ENCODE data around the gene OPA1.

Gene OPA1

GRCh38 chr3:193711964-193712598, 119.1 kb downstream of the OPA1 start:
- Histone ChIP-seq H3K27ac (ENCODE audit: insufficient read depth, low read length, poor library complexity, severe bottlenecking) (no peak overlapping the region), H3K4me3 (ENCODE audit: insufficient read depth, low read depth, low read length, poor library complexity, severe bottlenecking) (no peak overlapping the region), H3K27me3 (replicated peaks; ENCODE audit: control insufficient read depth, insufficient read depth, low read length, poor library complexity, severe bottlenecking) (no peaks in the 10 kb centered on the region), H3K36me3 (ENCODE audit: control insufficient read depth, insufficient read depth, low read length) (no peaks in the 10 kb centered on the region), H3K9me3 (ENCODE audit: control insufficient read depth, low read length) (peaks cover 7% of the 10 kb centered on the region), H3K4me1 (ENCODE audit: control insufficient read depth, insufficient read depth, low read length, poor library complexity, severe bottlenecking) (no peaks in the 10 kb centered on the region)
- no peak for DNase-seq

- Histone ChIP-seq H3K27ac (ENCODE audit: insufficient read depth, low read length, poor library complexity, severe bottlenecking) (no peak overlapping the region), H3K4me1 (ENCODE audit: control insufficient read depth, insufficient read depth, low read length, poor library complexity, severe bottlenecking) (no peaks in the 10 kb centered on the region), H3K9me3 (ENCODE audit: control insufficient read depth, low read length) (peaks cover 7% of the 10 kb centered on the region), H3K4me3 (ENCODE audit: insufficient read depth, low read depth, low read length, poor library complexity, severe bottlenecking) (no peak overlapping the region), H3K27me3 (replicated peaks; ENCODE audit: control insufficient read depth, insufficient read depth, low read length, poor library complexity, severe bottlenecking) (no peaks in the 10 kb centered on the region), H3K36me3 (ENCODE audit: control insufficient read depth, insufficient read depth, low read length) (no peaks in the 10 kb centered on the region)
- no peak for DNase-seq
These were observed 119.9 kb downstream of the OPA1 start for GRCh38 chr3:193712938-193713337.

- H3K36me3 ChIP-seq (ENCODE audit: control insufficient read depth, insufficient read depth, low read length): no peaks in the 10 kb centered on the region
- no peak for DNase-seq
- H3K9me3 ChIP-seq (ENCODE audit: control insufficient read depth, low read length): peaks cover 7% of the 10 kb centered on the region
- no peak overlapping the region for H3K27ac ChIP-seq (ENCODE audit: insufficient read depth, low read length, poor library complexity, severe bottlenecking)
- H3K4me1 ChIP-seq (ENCODE audit: control insufficient read depth, insufficient read depth, low read length, poor library complexity, severe bottlenecking): no peaks in the 10 kb centered on the region
- no peaks in the 10 kb centered on the region for H3K27me3 ChIP-seq (replicated peaks; ENCODE audit: control insufficient read depth, insufficient read depth, low read length, poor library complexity, severe bottlenecking)
- no peak overlapping the region for H3K4me3 ChIP-seq (ENCODE audit: insufficient read depth, low read depth, low read length, poor library complexity, severe bottlenecking)
These were observed 121.6 kb downstream of the OPA1 start for GRCh38 chr3:193714523-193715137.

GRCh38 chr3:193716150-193716549, 123.1 kb downstream of the OPA1 start:
- Histone ChIP-seq H3K4me3 (ENCODE audit: insufficient read depth, low read depth, low read length, poor library complexity, severe bottlenecking) (no peak overlapping the region), H3K9me3 (ENCODE audit: control insufficient read depth, low read length) (peaks cover 7% of the 10 kb centered on the region), H3K27me3 (replicated peaks; ENCODE audit: control insufficient read depth, insufficient read depth, low read length, poor library complexity, severe bottlenecking) (no peaks in the 10 kb centered on the region), H3K4me1 (ENCODE audit: control insufficient read depth, insufficient read depth, low read length, poor library complexity, severe bottlenecking) (no peaks in the 10 kb centered on the region), H3K36me3 (ENCODE audit: control insufficient read depth, insufficient read depth, low read length) (no peaks in the 10 kb centered on the region), H3K27ac (ENCODE audit: insufficient read depth, low read length, poor library complexity, severe bottlenecking) (no peak overlapping the region)
- DNase-seq: no peak

- no peak for DNase-seq
- no peaks in the 10 kb centered on the region for H3K36me3 ChIP-seq (ENCODE audit: control insufficient read depth, insufficient read depth, low read length)
These were observed 126.7 kb downstream of the OPA1 start for GRCh38 chr3:193719735-193720134.

GRCh38 chr3:193720169-193720568, 127.2 kb downstream of the OPA1 start:
- no peak for DNase-seq
- Histone ChIP-seq H3K4me3 (ENCODE audit: insufficient read depth, low read depth, low read length, poor library complexity, severe bottlenecking) (no peak overlapping the region), H3K27ac (ENCODE audit: insufficient read depth, low read length, poor library complexity, severe bottlenecking) (no peak overlapping the region), H3K36me3 (ENCODE audit: control insufficient read depth, insufficient read depth, low read length) (no peaks in the 10 kb centered on the region), H3K4me1 (ENCODE audit: control insufficient read depth, insufficient read depth, low read length, poor library complexity, severe bottlenecking) (no peaks in the 10 kb centered on the region), H3K9me3 (ENCODE audit: control insufficient read depth, low read length) (peaks cover 1% of the 10 kb centered on the region), H3K27me3 (replicated peaks; ENCODE audit: control insufficient read depth, insufficient read depth, low read length, poor library complexity, severe bottlenecking) (no peaks in the 10 kb centered on the region)

More at GRCh38 chr3:193719735-193720134, 126.7 kb downstream of the OPA1 start:
- H3K4me1 ChIP-seq (ENCODE audit: control insufficient read depth, insufficient read depth, low read length, poor library complexity, severe bottlenecking): no peaks in the 10 kb centered on the region
- H3K27ac ChIP-seq (ENCODE audit: insufficient read depth, low read length, poor library complexity, severe bottlenecking): no peak overlapping the region
- no peaks in the 10 kb centered on the region for H3K27me3 ChIP-seq (replicated peaks; ENCODE audit: control insufficient read depth, insufficient read depth, low read length, poor library complexity, severe bottlenecking)
- H3K4me3 ChIP-seq (ENCODE audit: insufficient read depth, low read depth, low read length, poor library complexity, severe bottlenecking): no peak overlapping the region
- peaks cover 6% of the 10 kb centered on the region for H3K9me3 ChIP-seq (ENCODE audit: control insufficient read depth, low read length)

GRCh38 chr3:193722566-193722965, 129.6 kb downstream of the OPA1 start:
- no peak for DNase-seq
- Histone ChIP-seq H3K9me3 (ENCODE audit: control insufficient read depth, low read length) (no peaks in the 10 kb centered on the region), H3K27ac (ENCODE audit: insufficient read depth, low read length, poor library complexity, severe bottlenecking) (no peak overlapping the region), H3K36me3 (ENCODE audit: control insufficient read depth, insufficient read depth, low read length) (no peaks in the 10 kb centered on the region), H3K4me3 (ENCODE audit: insufficient read depth, low read depth, low read length, poor library complexity, severe bottlenecking) (no peak overlapping the region), H3K27me3 (replicated peaks; ENCODE audit: control insufficient read depth, insufficient read depth, low read length, poor library complexity, severe bottlenecking) (no peaks in the 10 kb centered on the region), H3K4me1 (ENCODE audit: control insufficient read depth, insufficient read depth, low read length, poor library complexity, severe bottlenecking) (no peaks in the 10 kb centered on the region)

GRCh38 chr3:193727089-193727488, 134.1 kb downstream of the OPA1 start:
- no peaks in the 10 kb centered on the region for H3K9me3 ChIP-seq (ENCODE audit: control insufficient read depth, low read length)
- no peak overlapping the region for H3K27ac ChIP-seq (ENCODE audit: insufficient read depth, low read length, poor library complexity, severe bottlenecking)
- H3K36me3 ChIP-seq (ENCODE audit: control insufficient read depth, insufficient read depth, low read length): no peaks in the 10 kb centered on the region
- H3K4me3 ChIP-seq (ENCODE audit: insufficient read depth, low read depth, low read length, poor library complexity, severe bottlenecking): no peak overlapping the region
- H3K4me1 ChIP-seq (ENCODE audit: control insufficient read depth, insufficient read depth, low read length, poor library complexity, severe bottlenecking): no peaks in the 10 kb centered on the region
- no peaks in the 10 kb centered on the region for H3K27me3 ChIP-seq (replicated peaks; ENCODE audit: control insufficient read depth, insufficient read depth, low read length, poor library complexity, severe bottlenecking)
- no peak for DNase-seq

- Histone ChIP-seq H3K4me1 (ENCODE audit: control insufficient read depth, insufficient read depth, low read length, poor library complexity, severe bottlenecking) (no peaks in the 10 kb centered on the region), H3K4me3 (ENCODE audit: insufficient read depth, low read depth, low read length, poor library complexity, severe bottlenecking) (no peak overlapping the region), H3K27ac (ENCODE audit: insufficient read depth, low read length, poor library complexity, severe bottlenecking) (no peak overlapping the region), H3K27me3 (replicated peaks; ENCODE audit: control insufficient read depth, insufficient read depth, low read length, poor library complexity, severe bottlenecking) (no peaks in the 10 kb centered on the region), H3K9me3 (ENCODE audit: control insufficient read depth, low read length) (no peaks in the 10 kb centered on the region), H3K36me3 (ENCODE audit: control insufficient read depth, insufficient read depth, low read length) (no peaks in the 10 kb centered on the region)
- no peak for DNase-seq
These were observed 135.6 kb downstream of the OPA1 start for GRCh38 chr3:193728429-193729087.

GRCh38 chr3:193729088-193729465, 136.1 kb downstream of the OPA1 start:
- no peaks in the 10 kb centered on the region for H3K9me3 ChIP-seq (ENCODE audit: control insufficient read depth, low read length)
- DNase-seq: no peak
- no peaks in the 10 kb centered on the region for H3K27me3 ChIP-seq (replicated peaks; ENCODE audit: control insufficient read depth, insufficient read depth, low read length, poor library complexity, severe bottlenecking)
- H3K36me3 ChIP-seq (ENCODE audit: control insufficient read depth, insufficient read depth, low read length): no peaks in the 10 kb centered on the region
- no peaks in the 10 kb centered on the region for H3K4me1 ChIP-seq (ENCODE audit: control insufficient read depth, insufficient read depth, low read length, poor library complexity, severe bottlenecking)
- H3K4me3 ChIP-seq (ENCODE audit: insufficient read depth, low read depth, low read length, poor library complexity, severe bottlenecking): no peak overlapping the region
- H3K27ac ChIP-seq (ENCODE audit: insufficient read depth, low read length, poor library complexity, severe bottlenecking): no peak overlapping the region

Data from effector memory CD4-positive, alpha-beta T cell (primary cell).